Immature natural killer cell (primary cell): ENCODE measurements around the gene CAB39L. TPM values are rescaled to one million over a fixed set of nuclear protein-coding genes. Genes with fewer than 3 reads are reported as not detected.
A peak's percentile ranks its signal among the peaks of the same experiment; 100 is the strongest.
"Not testable (repeated sequence)": the region's sequence is repeated elsewhere in the genome, so short reads cannot be mapped to it uniquely, and the experiment has no call there.

Experiments used
- DNase-seq, 3 donors: peaks; one replicate each; pipeline ENCODE4 v3.0.0; 2022; ENCODE audit warnings: mixed read lengths in 1 of 3
- H3K27ac Mint-ChIP-seq, 6 donors: one replicate each; pipeline ENCODE4 v1.8.0; 2020; ENCODE audit warnings: mixed read lengths in 6 of 6, mild to moderate bottlenecking in 5 of 6, inconsistent platforms in 4 of 6, moderate library complexity in 3 of 6
- H3K27me3 Mint-ChIP-seq, 3 donors: one replicate each; pipeline ENCODE4 v1.8.0; 2020 to 2021; ENCODE audit warnings: low read depth in 3 of 3, mild to moderate bottlenecking in 3 of 3, mixed read lengths in 3 of 3, moderate library complexity in 3 of 3, inconsistent platforms in 1 of 3
- H3K36me3 Mint-ChIP-seq, 3 donors: one replicate each; pipeline ENCODE4 v1.8.0; 2020; ENCODE audit warnings: mixed read lengths in 3 of 3, inconsistent platforms in 2 of 3, mild to moderate bottlenecking in 2 of 3
- H3K4me1 Mint-ChIP-seq, 2 donors: one replicate each; pipeline ENCODE4 v1.8.0; 2020; ENCODE audit warnings: inconsistent platforms in 2 of 2, mild to moderate bottlenecking in 2 of 2, mixed read lengths in 2 of 2, moderate library complexity in 1 of 2
- H3K4me3 Mint-ChIP-seq, 5 donors: one replicate each; pipeline ENCODE4 v1.8.0; 2020; ENCODE audit warnings: mild to moderate bottlenecking in 5 of 5, mixed read lengths in 5 of 5, inconsistent platforms in 3 of 5, moderate library complexity in 3 of 5
- H3K9me3 Mint-ChIP-seq, 6 donors: one replicate each; pipeline ENCODE4 v1.8.0; 2020; ENCODE audit warnings: mild to moderate bottlenecking in 6 of 6, mixed read lengths in 6 of 6, inconsistent platforms in 4 of 6, moderate library complexity in 3 of 6
- polyA plus RNA-seq, 3 donors: library from polyadenylated mRNA; unstranded; fragments of 300-500 nt; fragmentation: Illumina TruSeq; gene quantifications; one replicate each; pipeline ENCODE4 v1.2.3, GENCODE V29; 2021

The CAB39L gene
- polyA plus RNA-seq, 3 donors from 2014 or later = 4.9 to 11.0 (median 7.0) TPM

DNA sequence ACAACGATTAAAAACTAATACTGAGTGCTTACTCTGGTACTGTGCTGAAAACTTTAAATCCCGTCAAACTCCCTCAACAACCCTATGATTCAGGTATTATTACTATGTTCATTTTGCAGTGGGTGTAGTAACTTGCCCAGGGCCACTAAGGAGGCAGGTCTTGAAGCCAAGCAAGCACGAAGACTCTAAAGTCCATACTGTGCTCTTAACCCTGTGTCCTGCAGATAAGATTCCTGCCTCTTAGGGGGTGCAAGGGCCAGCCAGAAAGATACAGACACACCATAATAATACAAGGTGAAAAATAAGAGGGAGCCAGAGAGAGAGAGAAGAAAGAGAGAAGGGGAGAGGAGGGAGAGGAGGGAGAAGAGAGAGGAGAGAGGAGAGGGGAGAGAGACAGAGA is 100.6 kb downstream of the CAB39L start:
- peak overlapping the region in 1 of 6 donors; percentile 47 for H3K27ac Mint-ChIP-seq
- H3K36me3 Mint-ChIP-seq = peaks cover 11 to 15% (median 12%) of the 10 kb centered on the region in 3 donors
- H3K4me3 Mint-ChIP-seq = no peak overlapping the region
- H3K27me3 Mint-ChIP-seq = peaks cover 0 to 7% (median 0%) of the 10 kb centered on the region in 3 donors
- H3K9me3 Mint-ChIP-seq = no peaks in the 10 kb centered on the region
- H3K4me1 Mint-ChIP-seq = no peaks in the 10 kb centered on the region
- no peak for DNase-seq

DNA sequence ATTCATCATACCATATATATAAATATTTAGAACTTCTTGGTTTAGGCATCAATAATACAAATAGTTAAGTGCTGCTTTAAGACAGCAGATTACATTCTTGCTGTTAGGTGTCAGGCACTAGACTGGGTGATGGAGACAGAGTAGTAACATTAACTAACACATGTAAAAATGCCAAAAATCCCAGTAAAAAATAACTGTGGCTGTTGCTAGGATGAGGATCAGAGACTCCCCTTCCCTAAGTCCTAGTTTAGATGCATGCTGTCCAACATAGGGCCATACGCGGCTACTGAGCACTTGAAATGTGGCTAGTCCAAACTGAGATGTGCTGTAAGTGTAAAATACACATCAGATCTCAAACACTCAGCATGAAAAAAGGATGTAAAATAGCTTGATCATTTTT is 101.4 kb downstream of the CAB39L start:
- Mint-ChIP-seq H3K27ac (no peak overlapping the region), H3K9me3 (no peaks in the 10 kb centered on the region), H3K4me1 (no peaks in the 10 kb centered on the region), H3K36me3 (peaks cover 11 to 19% (median 17%) of the 10 kb centered on the region in 3 donors), H3K27me3 (peaks cover 0 to 7% (median 0%) of the 10 kb centered on the region in 3 donors), H3K4me3 (no peak overlapping the region)
- DNase-seq = no peak

DNA sequence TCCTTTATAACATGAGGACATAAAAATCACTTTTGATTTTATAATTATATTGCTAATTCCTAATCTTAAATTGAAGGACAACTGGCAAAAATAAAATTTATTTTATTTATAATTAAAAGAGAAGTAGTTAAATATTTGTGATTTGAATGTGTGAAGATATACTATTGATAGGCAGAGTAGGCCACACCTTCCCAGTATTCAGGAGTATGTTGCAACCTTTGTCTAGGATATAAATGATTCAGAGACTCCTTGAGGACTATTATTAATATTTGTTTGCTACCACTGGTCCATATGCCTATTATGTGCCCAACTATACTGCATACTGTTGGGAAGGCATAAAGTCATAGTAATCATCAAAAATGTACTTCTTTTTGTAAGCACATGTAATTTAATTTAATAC is 101.9 kb downstream of the CAB39L start:
- Mint-ChIP-seq H3K4me3 (no peak overlapping the region), H3K9me3 (no peaks in the 10 kb centered on the region), H3K27me3 (peaks cover 0 to 7% (median 0%) of the 10 kb centered on the region in 3 donors), H3K4me1 (no peaks in the 10 kb centered on the region), H3K36me3 (peaks cover 11 to 19% (median 17%) of the 10 kb centered on the region in 3 donors), H3K27ac (no peak overlapping the region)
- no peak for DNase-seq

DNA sequence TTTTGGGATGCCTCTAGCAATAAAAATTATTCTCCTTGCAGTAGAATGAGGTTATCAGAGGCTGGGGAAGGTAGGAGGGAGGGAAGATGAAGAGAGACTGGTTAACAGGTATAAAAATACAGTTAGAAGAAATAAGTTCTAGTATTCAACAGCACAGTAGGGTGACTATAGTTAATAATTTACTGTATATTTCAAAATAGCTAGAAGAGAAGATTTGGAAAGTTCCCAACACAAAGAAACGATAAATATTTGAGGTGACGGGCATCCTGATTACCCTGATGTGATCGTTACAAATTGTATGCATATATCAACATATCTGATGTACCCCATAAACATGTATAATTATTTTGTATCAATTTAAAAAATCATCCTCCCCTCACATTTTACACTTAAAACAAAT is 102.3 kb downstream of the CAB39L start:
- Mint-ChIP-seq H3K4me3 (no peak overlapping the region), H3K27ac (no peak overlapping the region), H3K9me3 (no peaks in the 10 kb centered on the region), H3K27me3 (peaks cover 0 to 7% (median 0%) of the 10 kb centered on the region in 3 donors), H3K36me3 (peaks cover 11 to 19% (median 17%) of the 10 kb centered on the region in 3 donors), H3K4me1 (no peaks in the 10 kb centered on the region)
- no peak for DNase-seq

DNA sequence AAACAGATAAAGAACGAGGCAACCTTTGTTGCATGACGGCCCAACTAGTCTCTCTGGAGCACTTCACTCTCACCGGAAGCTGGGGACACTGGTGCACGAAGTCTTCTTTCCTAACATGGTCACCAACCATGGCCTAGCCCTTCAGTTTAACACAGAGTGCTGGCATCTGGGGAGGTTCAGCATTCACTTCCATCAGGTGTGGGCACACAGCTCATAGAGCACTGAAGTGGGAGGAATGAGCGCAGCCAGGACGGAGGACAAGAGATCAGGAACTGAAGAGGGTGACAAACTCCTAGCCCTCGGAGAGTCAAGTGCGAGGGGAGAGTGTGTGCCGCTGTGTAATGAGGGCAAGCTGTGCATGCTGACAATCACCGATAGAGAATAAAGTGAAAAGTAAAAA is 103.7 kb downstream of the CAB39L start:
- Mint-ChIP-seq H3K27me3 (peaks cover 0 to 5% (median 0%) of the 10 kb centered on the region in 3 donors), H3K4me3 (no peak overlapping the region), H3K36me3 (peaks cover 11 to 19% (median 17%) of the 10 kb centered on the region in 3 donors), H3K27ac (no peak overlapping the region), H3K9me3 (no peaks in the 10 kb centered on the region), H3K4me1 (no peaks in the 10 kb centered on the region)
- DNase-seq = no peak

GRCh38 chr13:49336655-49337054 is 107.2 kb downstream of the CAB39L start:
- peaks cover 0 to 5% (median 0%) of the 10 kb centered on the region in 3 donors for H3K27me3 Mint-ChIP-seq
- DNase-seq = no peak
- no peaks in the 10 kb centered on the region for H3K4me1 Mint-ChIP-seq
- no peaks in the 10 kb centered on the region for H3K9me3 Mint-ChIP-seq
- H3K4me3 Mint-ChIP-seq = no peak overlapping the region
- H3K36me3 Mint-ChIP-seq = peaks cover 10 to 17% (median 17%) of the 10 kb centered on the region in 3 donors
- no peak overlapping the region for H3K27ac Mint-ChIP-seq

GRCh38 chr13:49330546-49330864 is 113.4 kb downstream of the CAB39L start:
- no peaks in the 10 kb centered on the region for H3K9me3 Mint-ChIP-seq
- no peaks in the 10 kb centered on the region for H3K4me1 Mint-ChIP-seq
- H3K27me3 Mint-ChIP-seq = peaks cover 0 to 2% (median 0%) of the 10 kb centered on the region in 3 donors
- no peak overlapping the region for H3K4me3 Mint-ChIP-seq
- no peak overlapping the region for H3K27ac Mint-ChIP-seq
- no peak for DNase-seq
- peaks cover 5 to 8% (median 6%) of the 10 kb centered on the region in 3 donors for H3K36me3 Mint-ChIP-seq

GRCh38 chr13:49329831-49330545 is 113.9 kb downstream of the CAB39L start:
- H3K27ac Mint-ChIP-seq = no peak overlapping the region
- no peaks in the 10 kb centered on the region for H3K9me3 Mint-ChIP-seq
- no peaks in the 10 kb centered on the region for H3K4me1 Mint-ChIP-seq
- peaks cover 0 to 2% (median 0%) of the 10 kb centered on the region in 3 donors for H3K27me3 Mint-ChIP-seq
- no peak overlapping the region for H3K4me3 Mint-ChIP-seq
- DNase-seq = no peak
- peaks cover 5 to 8% (median 6%) of the 10 kb centered on the region in 3 donors for H3K36me3 Mint-ChIP-seq

GRCh38 chr13:49327145-49327544 is 116.7 kb downstream of the CAB39L start:
- not testable (repeated sequence) for H3K36me3 Mint-ChIP-seq, H3K4me1 Mint-ChIP-seq, H3K27me3 Mint-ChIP-seq, H3K4me3 Mint-ChIP-seq, H3K27ac Mint-ChIP-seq, DNase-seq, H3K9me3 Mint-ChIP-seq

- H3K27ac Mint-ChIP-seq = no peak overlapping the region
- H3K27me3 Mint-ChIP-seq = peaks cover 0 to 2% (median 0%) of the 10 kb centered on the region in 3 donors
- no peak overlapping the region for H3K4me3 Mint-ChIP-seq
- H3K4me1 Mint-ChIP-seq = peaks cover under 1 to 1% of the 10 kb centered on the region in 2 donors
- no peak for DNase-seq
- H3K9me3 Mint-ChIP-seq = no peaks in the 10 kb centered on the region
- no peaks in the 10 kb centered on the region for H3K36me3 Mint-ChIP-seq
These were observed 117.5 kb downstream of the CAB39L start for GRCh38 chr13:49326222-49326917.

DNA sequence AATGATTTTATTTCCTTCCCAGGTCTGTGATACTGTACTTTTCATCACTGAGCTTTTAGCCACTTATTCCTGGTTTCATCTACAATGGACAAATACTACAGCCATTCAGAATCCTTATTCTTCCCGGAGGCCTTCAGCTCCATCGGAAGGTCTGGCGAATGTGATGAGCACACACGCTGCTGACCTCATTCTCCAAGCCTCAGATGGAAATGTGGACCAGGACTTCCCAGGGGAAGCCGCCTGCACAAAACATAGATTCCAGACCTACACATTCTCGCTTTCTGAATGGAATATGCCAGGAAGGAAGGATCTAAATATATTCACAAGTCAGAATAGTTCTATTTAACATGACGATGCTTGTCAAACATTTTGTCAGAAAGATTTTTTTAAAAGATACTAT is 120.5 kb downstream of the CAB39L start:
- Mint-ChIP-seq H3K27ac (no peak overlapping the region), H3K9me3 (no peaks in the 10 kb centered on the region), H3K36me3 (no peaks in the 10 kb centered on the region), H3K27me3 (no peaks in the 10 kb centered on the region), H3K4me1 (peaks cover 2 to 11% of the 10 kb centered on the region in 2 donors), H3K4me3 (no peak overlapping the region)
- no peak for DNase-seq

DNA sequence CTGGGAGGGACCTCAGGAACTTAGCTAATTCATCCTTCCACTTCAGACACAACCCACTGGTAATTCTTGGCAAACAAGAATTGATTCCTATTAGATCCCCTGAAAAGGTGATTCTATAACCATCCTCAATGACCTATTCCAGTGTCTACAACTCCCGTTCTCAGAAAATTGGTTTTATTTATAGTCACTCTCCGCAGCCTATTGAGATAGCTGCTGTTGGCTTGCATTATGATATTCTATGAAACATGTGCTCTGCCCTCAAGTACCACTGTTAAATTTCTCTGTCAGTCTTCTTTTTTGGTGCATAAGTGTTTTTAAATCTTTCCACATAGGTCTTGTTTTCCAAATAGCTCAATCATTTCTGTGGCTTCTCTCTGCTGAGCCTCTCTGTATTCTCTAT is 121.2 kb downstream of the CAB39L start:
- Mint-ChIP-seq H3K4me3 (no peak overlapping the region), H3K4me1 (peaks cover 2 to 11% of the 10 kb centered on the region in 2 donors), H3K9me3 (no peaks in the 10 kb centered on the region), H3K27me3 (no peaks in the 10 kb centered on the region), H3K36me3 (peaks cover 0 to 3% (median 0%) of the 10 kb centered on the region in 3 donors), H3K27ac (peak overlapping the region in 1 of 6 donors; percentile 1)
- no peak for DNase-seq

DNA sequence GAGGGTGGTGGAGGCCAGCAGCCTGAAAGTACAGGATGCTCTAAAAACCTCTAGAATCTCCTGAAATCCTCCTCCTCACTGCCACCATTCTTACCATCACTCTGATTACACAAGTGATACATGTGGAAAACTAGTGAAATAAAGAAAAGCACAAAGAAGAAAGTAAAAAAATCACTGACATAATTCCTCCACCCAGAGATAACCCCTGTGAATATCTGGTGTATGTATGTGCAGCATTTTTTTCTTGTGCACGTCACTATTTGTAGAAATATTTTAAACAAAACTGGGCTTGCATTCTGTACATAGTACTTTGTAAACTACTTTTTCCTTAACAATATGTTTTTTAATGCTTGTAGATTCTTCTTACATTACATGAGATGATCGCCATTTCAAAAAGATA is 122.9 kb downstream of the CAB39L start:
- H3K27ac Mint-ChIP-seq = no peak overlapping the region
- H3K4me1 Mint-ChIP-seq = peaks cover 2 to 11% of the 10 kb centered on the region in 2 donors
- no peaks in the 10 kb centered on the region for H3K9me3 Mint-ChIP-seq
- peaks cover 0 to 10% (median 0%) of the 10 kb centered on the region in 3 donors for H3K36me3 Mint-ChIP-seq
- DNase-seq = no peak
- H3K4me3 Mint-ChIP-seq = no peak overlapping the region
- no peaks in the 10 kb centered on the region for H3K27me3 Mint-ChIP-seq

- DNase-seq = no peak
- peaks cover 2 to 11% of the 10 kb centered on the region in 2 donors for H3K4me1 Mint-ChIP-seq
- peaks cover 0 to 13% (median 3%) of the 10 kb centered on the region in 3 donors for H3K36me3 Mint-ChIP-seq
- H3K27ac Mint-ChIP-seq = no peak overlapping the region
- H3K9me3 Mint-ChIP-seq = no peaks in the 10 kb centered on the region
- H3K27me3 Mint-ChIP-seq = no peaks in the 10 kb centered on the region
- no peak overlapping the region for H3K4me3 Mint-ChIP-seq
These were observed 123.9 kb downstream of the CAB39L start for GRCh38 chr13:49319951-49320350.
